Gastroesophageal sphincter (tissue), 4 donors: ENCODE measurements around the gene GALNT2. TPM values are rescaled to one million over a fixed set of nuclear protein-coding genes. Genes with fewer than 3 reads are reported as not detected.

ENCODE experiments used
- ATAC-seq: fragments of 150-250 bp; one replicate; pipeline ENCODE4 v1.9.1; 2016; ENCODE audit warnings: mild to moderate bottlenecking, moderate library complexity
- H3K27ac ChIP-seq, 4 donors: fragments of 200-600 bp; sonication (generic) in 3 of 4; 1 replicate in 3 of 4; 2 replicates in 1 of 4; pipeline ENCODE4 v1.5.1; 2016 to 2019
- H3K27me3 ChIP-seq: fragments of 200-600 bp; sonication (generic); one replicate; pipeline ENCODE4 v1.5.1; 2019
- H3K36me3 ChIP-seq, 2 donors: fragments of 200-600 bp; sonication (generic); one replicate each; pipeline ENCODE4 v1.5.1; 2019; ENCODE audit warnings: control low read depth in 1 of 2
- H3K4me1 ChIP-seq, 3 donors: fragments of 200-600 bp; sonication (generic); 1 replicate in 2 of 3; 2 replicates in 1 of 3; pipeline ENCODE4 v1.5.1; 2016 to 2019; ENCODE audit warnings: control low read depth in 2 of 3
- H3K4me3 ChIP-seq, 2 donors: fragments of 200-600 bp; sonication (generic); one replicate each; pipeline ENCODE4 v1.5.1; 2019; ENCODE audit warnings: mild to moderate bottlenecking in 1 of 2, moderate library complexity in 1 of 2
- H3K9me3 ChIP-seq, 3 donors: fragments of 200-600 bp; sonication (generic); one replicate each; pipeline ENCODE4 v1.5.1; 2017 to 2019; ENCODE audit warnings: control low read depth in 2 of 3
- CTCF ChIP-seq, 4 experiments: fragments of 200-600 bp in 2 of 4; fragments of 450-650 bp in 2 of 4; sonication (generic) in 1 of 4; IDR thresholded peaks; one replicate each; pipeline ENCODE4 v1.5.1; 2017 to 2019; ENCODE audit warnings: antibody characterized with exemption in 4 of 4, mild to moderate bottlenecking in 2 of 4, moderate library complexity in 2 of 4
- EP300 ChIP-seq: sonication (generic); formaldehyde crosslinking; IDR thresholded peaks from one replicate; pipeline ENCODE4 v1.6.1; 2017; ENCODE audit warnings: antibody characterized with exemption, mild to moderate bottlenecking
- POLR2A ChIP-seq, 2 donors: fragments of 450-650 bp; IDR thresholded peaks; one replicate each; pipeline ENCODE4 v1.6.1; 2017; ENCODE audit warnings: antibody characterized with exemption in 2 of 2, mild to moderate bottlenecking in 2 of 2, moderate library complexity in 1 of 2
- POLR2AphosphoS5 ChIP-seq: sonication (generic); formaldehyde crosslinking; IDR thresholded peaks from one replicate; pipeline ENCODE4 v1.6.1; 2017; ENCODE audit warnings: antibody characterized with exemption
- WGBS, 2 donors: methylation state at CpG; one replicate each; pipeline ENCODE4 v1.1.5; 2018; ENCODE audit warnings: low coverage in 1 of 2; 5-methylcytosine and 5-hydroxymethylcytosine counted together
- total RNA-seq, 4 donors: library from RNA; depleted of rRNA; stranded (reverse); fragments of >200 nt; gene quantifications; one replicate each; pipeline ENCODE4 v1.1.0, GENCODE V29; 2016

Gene GALNT2
- total RNA-seq, 4 donors from 2014 or later: 95.3 to 160 (median 134) TPM

GRCh38 chr1:230278871-230279582 lies 212.0 kb downstream of the GALNT2 start:
- no peaks in the 10 kb centered on the region for H3K27me3 ChIP-seq
- H3K9me3 ChIP-seq: no peaks in the 10 kb centered on the region
- H3K27ac ChIP-seq: no peak overlapping the region
- no peak overlapping the region for H3K4me3 ChIP-seq
- 81 to 90% methylated on average over 5 to 17 of the region's 20 CpGs for WGBS, 2 donors
- H3K36me3 ChIP-seq: peaks cover 0 to 91% of the 10 kb centered on the region in 2 donors
- ATAC-seq: no peak
- TF ChIP-seq EP300: no peak
- TF ChIP-seq POLR2AphosphoS5: no peak
- no peak for TF ChIP-seq CTCF (IDR thresholded peaks at IDR 0.05)
- no peak for TF ChIP-seq POLR2A (IDR thresholded peaks at IDR 0.05)
- H3K4me1 ChIP-seq: peaks cover 0 to 15% (median 0%) of the 10 kb centered on the region in 3 donors

- H3K27ac ChIP-seq: no peak overlapping the region
- H3K27me3 ChIP-seq: no peaks in the 10 kb centered on the region
- peaks cover 0 to 15% (median 0%) of the 10 kb centered on the region in 3 donors for H3K4me1 ChIP-seq
- H3K9me3 ChIP-seq: no peaks in the 10 kb centered on the region
- TF ChIP-seq CTCF (IDR thresholded peaks at IDR 0.05) (no peak), POLR2AphosphoS5 (no peak), EP300 (no peak), POLR2A (IDR thresholded peaks at IDR 0.05) (no peak)
- no peak overlapping the region for H3K4me3 ChIP-seq
- WGBS, 2 donors: 91 to 94% methylated on average over 7 to 18 of the region's 24 CpGs
- H3K36me3 ChIP-seq: peaks cover 0 to 91% of the 10 kb centered on the region in 2 donors
- ATAC-seq: no peak
Observed at GRCh38 chr1:230279583-230279945, 212.5 kb downstream of the GALNT2 start.

GRCh38 chr1:230280054-230280795 lies 213.2 kb downstream of the GALNT2 start:
- H3K27ac ChIP-seq: no peak overlapping the region

GRCh38 chr1:230280906-230281413 lies 213.9 kb downstream of the GALNT2 start:
- Histone ChIP-seq H3K36me3 (peaks cover 0 to 82% of the 10 kb centered on the region in 2 donors), H3K4me1 (peaks cover 0 to 15% (median 0%) of the 10 kb centered on the region in 3 donors), H3K27me3 (no peaks in the 10 kb centered on the region), H3K9me3 (no peaks in the 10 kb centered on the region), H3K27ac (no peak overlapping the region), H3K4me3 (no peak overlapping the region)
- WGBS, 2 donors: 75% methylated on average over 4 of the region's 23 CpGs; no CpG with 5 or more reads in 1 of the 2 donors
- ATAC-seq: no peak
- TF ChIP-seq EP300 (no peak), POLR2AphosphoS5 (no peak), CTCF (IDR thresholded peaks at IDR 0.05) (no peak)

More at GRCh38 chr1:230280054-230280795, 213.2 kb downstream of the GALNT2 start:
- Histone ChIP-seq H3K9me3 (no peaks in the 10 kb centered on the region), H3K4me1 (peaks cover 0 to 15% (median 0%) of the 10 kb centered on the region in 3 donors), H3K4me3 (no peak overlapping the region), H3K36me3 (peaks cover 0 to 89% of the 10 kb centered on the region in 2 donors), H3K27me3 (no peaks in the 10 kb centered on the region)
- no peak for ATAC-seq
- 80 to 97% methylated on average over 1 to 6 of the region's 24 CpGs for WGBS, 2 donors
- TF ChIP-seq CTCF (IDR thresholded peaks at IDR 0.05) (no peak), POLR2A (IDR thresholded peaks at IDR 0.05) (no peak), POLR2AphosphoS5 (no peak), EP300 (no peak)
